Right cardiac atrium (tissue), 5 donors: ENCODE measurements around the gene TALDO1. TPM values are rescaled to one million over a fixed set of nuclear protein-coding genes. Genes with fewer than 3 reads are reported as not detected.

Experiments used
- ATAC-seq, 2 donors: fragments of 200-7000 bp; cut with Tn5 transposase; one replicate each; pipeline versions ENCODE4 v1.8.0 to v1.9.1; 2020; ENCODE audit warnings: moderate library complexity in 2 of 2, mild to moderate bottlenecking in 1 of 2
- DNase-seq, 3 donors: peaks; one replicate each; pipeline ENCODE4 v3.0.0-alpha.2; 2020
- H3K27ac ChIP-seq: one replicate; pipeline ENCODE4 v1.5.1; 2013; ENCODE audit warnings: mild to moderate bottlenecking, low read length, control low read depth, moderate library complexity
- H3K27me3 ChIP-seq: one replicate; pipeline ENCODE4 v1.6.1; 2013; ENCODE audit not compliant: control insufficient read depth, insufficient read depth
- H3K4me1 ChIP-seq: one replicate; pipeline ENCODE4 v1.6.1; 2013; ENCODE audit warnings: low read length; ENCODE audit not compliant: control insufficient read depth, insufficient read depth
- H3K4me3 ChIP-seq: one replicate; pipeline ENCODE4 v1.5.1; 2013; ENCODE audit warnings: low read length, control low read depth
- H3K9me3 ChIP-seq: one replicate; pipeline ENCODE4 v1.6.1; 2013; ENCODE audit warnings: low read length; ENCODE audit not compliant: control insufficient read depth
- WGBS: extraction: QIAGEN DNeasy Blood & Tissue Kit; methylation state at CpG from one replicate; pipeline ENCODE4 v1.1.7; 2013; 5-methylcytosine and 5-hydroxymethylcytosine counted together
- intact Hi-C, 4 donors: fragments of 100-400 bp; cut with DNase I; formaldehyde crosslinking; loops; one replicate each; pipeline versions ENCODE4 v1.11.0 to v1.14.0; 2022 to 2023
- polyA plus RNA-seq: library from polyadenylated mRNA; stranded (reverse); fragments of 200-250 nt; gene quantifications from one replicate; pipeline ENCODE4 v1.2.3, GENCODE V29; 2013
- total RNA-seq, 4 donors: library from RNA; stranded (reverse); fragmentation: NEBNext Ultra II Directional; extraction: Animal tissue kit (Norgen Biotek cat#: 25700); gene quantifications; one replicate each; pipeline ENCODE4 v1.2.1, GENCODE V29; 2021
- donor health status: healthy with polysubstance abuse.
- donor health status: DM: no; HTN: yes; CAD: no.
- donor health status: DM: no; HTN: no; CAD: no.
- donor health status: DM: no; HTN: yes; CAD: no; lungs with severe emphysema.
- donor health status: DM: yes; HTN: yes; CAD: no.

TALDO1 gene
- total and polyA plus RNA-seq, 5 donors, result 82.3 to 99.9 (median 94.7) TPM

DNA sequence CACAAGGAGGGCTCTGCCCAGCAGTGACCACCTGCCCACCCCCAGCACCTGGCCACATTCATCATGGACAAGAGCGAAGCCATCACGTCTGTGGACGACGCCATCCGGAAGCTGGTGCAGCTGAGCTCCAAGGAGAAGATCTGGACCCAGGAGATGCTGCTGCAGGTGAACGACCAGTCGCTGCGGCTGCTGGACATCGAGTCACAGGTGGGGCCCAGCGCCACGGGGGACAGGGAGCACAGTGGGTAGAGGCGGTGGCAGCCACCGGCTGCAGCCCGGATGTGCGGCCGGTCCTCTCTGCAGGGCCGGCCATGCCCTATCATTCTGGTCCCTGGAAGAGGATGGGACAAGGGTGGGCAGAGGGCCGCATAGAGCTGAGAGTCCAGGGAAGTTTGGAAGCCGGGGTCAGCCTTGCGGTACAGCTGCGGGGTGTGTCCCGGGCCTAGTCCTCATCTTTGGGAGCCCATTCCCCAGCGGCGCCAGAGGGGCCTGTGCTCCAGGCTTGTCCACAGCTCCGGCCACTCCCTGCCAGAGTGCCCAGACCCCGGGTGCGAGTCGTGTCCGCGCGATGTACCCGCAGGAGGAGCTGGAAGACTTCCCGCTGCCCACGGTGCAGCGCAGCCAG lies 27.1 kb upstream of the TALDO1 start:
- DNase-seq (peak in 1 of 3 donors; percentile 49), ATAC-seq (no peak)
- WGBS, result 61% methylated on average over 35 of the region's 35 CpGs
- Histone ChIP-seq H3K4me3 (no peak overlapping the region), H3K27me3 (no peaks in the 10 kb centered on the region), H3K4me1 (no peaks in the 10 kb centered on the region), H3K9me3 (no peaks in the 10 kb centered on the region), H3K27ac (no peak overlapping the region)
- intact Hi-C loops, result loop anchor here (5.0 to 10.0 kb wide), 3 partner anchors 55 to 165 kb away; no protein-coding TSS in a partner anchor

DNA sequence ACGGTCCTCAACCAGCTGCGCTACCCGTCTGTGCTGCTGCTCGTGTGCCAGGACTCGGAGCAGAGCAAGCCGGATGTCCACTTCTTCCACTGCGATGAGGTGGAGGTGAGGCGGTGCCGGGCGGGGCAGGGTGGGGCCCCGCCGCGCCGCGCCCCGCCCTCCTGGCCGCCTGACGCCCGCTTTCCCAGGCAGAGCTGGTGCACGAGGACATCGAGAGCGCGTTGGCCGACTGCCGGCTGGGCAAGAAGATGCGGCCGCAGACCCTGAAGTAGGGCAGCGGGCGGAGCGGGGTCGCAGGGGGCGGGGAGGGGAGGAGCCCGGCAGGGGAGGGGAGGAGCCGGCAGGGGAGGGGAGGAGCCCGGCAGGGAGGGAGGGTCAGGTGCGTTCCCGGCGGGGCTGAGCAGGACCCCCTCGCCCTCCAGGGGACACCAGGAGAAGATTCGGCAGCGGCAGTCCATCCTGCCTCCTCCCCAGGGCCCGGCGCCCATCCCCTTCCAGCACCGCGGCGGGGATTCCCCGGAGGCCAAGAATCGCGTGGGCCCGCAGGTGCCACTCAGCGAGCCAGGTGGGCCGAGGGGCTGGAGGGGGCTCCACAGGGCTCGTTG lies 26.5 kb upstream of the TALDO1 start:
- Histone ChIP-seq H3K4me1 (no peaks in the 10 kb centered on the region), H3K4me3 (peak overlapping the region; percentile 5), H3K27me3 (no peaks in the 10 kb centered on the region), H3K27ac (no peak overlapping the region), H3K9me3 (no peaks in the 10 kb centered on the region)
- ATAC-seq (peak in 1 of 2 donors; percentile 57), DNase-seq (peak; percentile 48 to 81 (median 63))
- 5% methylated on average over 52 of the region's 53 CpGs for WGBS
- intact Hi-C loops, result loop anchor here (5.0 to 10.0 kb wide), 3 partner anchors 56 to 166 kb away; no protein-coding TSS in a partner anchor

DNA sequence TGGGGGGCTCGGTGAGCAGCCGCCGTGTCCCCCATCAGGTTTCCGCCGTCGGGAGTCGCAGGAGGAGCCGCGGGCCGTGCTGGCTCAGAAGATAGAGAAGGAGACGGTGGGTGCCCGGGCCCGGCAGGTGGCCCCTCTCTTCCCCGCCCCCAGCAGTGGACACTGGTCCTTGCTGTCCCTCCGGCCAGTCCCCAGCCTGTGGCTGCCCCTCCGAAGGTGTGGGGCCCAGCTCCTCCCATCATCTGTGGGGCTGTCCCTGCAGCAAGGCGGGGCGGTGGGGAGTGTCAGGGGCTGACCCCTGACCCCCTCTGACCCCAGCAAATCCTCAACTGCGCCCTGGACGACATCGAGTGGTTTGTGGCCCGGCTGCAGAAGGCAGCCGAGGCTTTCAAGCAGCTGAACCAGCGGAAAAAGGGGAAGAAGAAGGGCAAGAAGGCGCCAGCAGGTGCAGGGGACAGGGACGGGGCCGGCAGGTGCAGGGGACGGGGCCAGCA lies 26.0 kb upstream of the TALDO1 start:
- no peak for ATAC-seq
- 23% methylated on average over 28 of the region's 28 CpGs for WGBS
- peak in 1 of 3 donors; percentile 54 for DNase-seq
- Histone ChIP-seq H3K4me1 (peaks cover 2% of the 10 kb centered on the region), H3K27me3 (no peaks in the 10 kb centered on the region), H3K9me3 (no peaks in the 10 kb centered on the region), H3K4me3 (no peak overlapping the region), H3K27ac (no peak overlapping the region)
- intact Hi-C loops, result loop anchor here (5.0 to 10.0 kb wide), 3 partner anchors 56 to 166 kb away; no protein-coding TSS in a partner anchor

DNA sequence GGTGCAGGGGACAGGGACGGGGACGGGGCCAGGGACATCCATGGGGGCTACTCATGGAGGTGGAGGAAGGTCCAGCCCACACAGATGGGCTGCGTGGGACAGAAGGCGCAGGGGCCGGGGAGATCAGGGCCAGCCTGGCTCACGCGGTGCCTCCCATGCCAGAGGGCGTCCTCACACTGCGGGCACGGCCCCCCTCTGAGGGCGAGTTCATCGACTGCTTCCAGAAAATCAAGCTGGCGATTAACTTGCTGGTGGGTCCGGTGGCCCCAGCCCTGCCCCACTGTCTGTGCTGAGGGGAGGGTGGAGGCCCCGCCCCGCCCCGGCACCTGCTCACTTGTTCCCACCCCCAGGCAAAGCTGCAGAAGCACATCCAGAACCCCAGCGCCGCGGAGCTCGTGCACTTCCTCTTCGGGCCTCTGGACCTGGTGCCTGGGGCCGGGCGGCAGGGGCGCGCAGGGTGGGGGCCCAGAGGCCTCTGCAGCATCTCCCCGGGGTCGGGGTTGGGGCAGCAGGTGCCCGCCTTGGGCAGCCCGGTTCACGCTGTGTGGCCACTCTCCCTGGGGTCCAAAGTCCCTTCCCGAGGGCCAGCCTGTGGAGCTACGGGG lies 25.4 kb upstream of the TALDO1 start:
- H3K4me1 ChIP-seq, result peaks cover 2% of the 10 kb centered on the region
- intact Hi-C loops, result loop anchor here (5.0 to 10.0 kb wide), 3 partner anchors 57 to 167 kb away; no protein-coding TSS in a partner anchor
- no peaks in the 10 kb centered on the region for H3K9me3 ChIP-seq
- no peaks in the 10 kb centered on the region for H3K27me3 ChIP-seq
- 31% methylated on average over 33 of the region's 33 CpGs for WGBS
- no peak overlapping the region for H3K4me3 ChIP-seq
- DNase-seq, result peak in 2 of 3 donors; percentile 58 to 76
- no peak overlapping the region for H3K27ac ChIP-seq
- ATAC-seq, result no peak

DNA sequence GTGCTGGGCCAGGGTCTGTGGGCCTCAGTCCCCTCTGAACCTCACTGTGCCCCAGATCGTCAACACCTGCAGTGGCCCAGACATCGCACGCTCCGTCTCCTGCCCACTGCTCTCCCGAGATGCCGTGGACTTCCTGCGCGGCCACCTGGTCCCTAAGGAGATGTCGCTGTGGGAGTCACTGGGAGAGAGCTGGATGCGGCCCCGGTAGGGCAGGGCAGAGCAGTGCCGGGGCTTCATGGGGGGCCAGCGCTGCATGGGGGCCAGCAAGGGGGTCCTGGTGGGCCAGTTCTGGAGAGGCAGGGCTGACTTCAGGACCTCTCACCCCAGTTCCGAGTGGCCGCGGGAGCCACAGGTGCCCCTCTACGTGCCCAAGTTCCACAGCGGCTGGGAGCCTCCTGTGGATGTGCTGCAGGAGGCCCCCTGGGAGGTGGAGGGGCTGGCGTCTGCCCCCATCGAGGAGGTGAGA lies 24.9 kb upstream of the TALDO1 start:
- H3K27me3 ChIP-seq, result no peaks in the 10 kb centered on the region
- WGBS, result 64% methylated on average over 20 of the region's 20 CpGs
- intact Hi-C loops, result loop anchor here (5.0 to 10.0 kb wide), 3 partner anchors 58 to 168 kb away; no protein-coding TSS in a partner anchor

DNA sequence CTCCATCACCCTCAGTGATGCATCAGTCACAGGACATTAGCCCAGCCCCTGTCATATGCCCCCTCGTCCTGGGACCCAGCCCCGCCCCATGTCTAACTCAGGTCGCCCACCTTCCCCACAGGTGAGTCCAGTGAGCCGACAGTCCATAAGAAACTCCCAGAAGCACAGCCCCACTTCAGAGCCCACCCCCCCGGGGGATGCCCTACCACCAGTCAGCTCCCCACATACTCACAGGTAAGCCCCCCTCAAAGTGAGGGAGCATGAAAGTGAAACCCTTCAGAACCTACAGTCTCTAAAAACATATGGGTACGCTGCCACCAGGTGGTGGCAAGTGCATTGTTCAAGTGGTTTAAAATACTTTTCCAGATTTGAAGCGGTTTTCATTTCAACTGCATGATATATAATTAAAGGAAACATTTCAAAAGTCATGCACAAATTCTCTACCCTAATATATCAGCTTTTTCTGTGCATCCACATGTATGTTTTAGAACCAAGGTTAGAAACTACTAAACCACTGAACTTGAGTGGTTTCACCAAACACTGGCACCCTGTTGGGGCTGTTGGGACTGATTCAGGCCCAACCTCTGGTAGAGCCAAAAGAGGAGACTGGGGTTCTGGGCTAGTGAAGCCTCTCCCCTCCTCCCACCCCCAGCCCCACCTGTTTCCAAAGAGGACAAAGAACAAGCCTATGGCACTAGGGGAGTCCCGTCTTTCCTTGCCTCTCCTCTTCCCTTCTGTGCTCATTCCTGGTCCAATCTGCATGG lies 24.0 kb upstream of the TALDO1 start:
- Histone ChIP-seq H3K9me3 (no peaks in the 10 kb centered on the region), H3K4me3 (no peak overlapping the region), H3K27me3 (no peaks in the 10 kb centered on the region), H3K27ac (no peak overlapping the region), H3K4me1 (peaks cover 2% of the 10 kb centered on the region)
- DNase-seq (peak in 2 of 3 donors; percentile 57 to 74), ATAC-seq (no peak)
- intact Hi-C loops, result loop anchor here (5.0 to 10.0 kb wide), 3 partner anchors 59 to 169 kb away; no protein-coding TSS in a partner anchor
- WGBS, result 43% methylated on average over 8 of the region's 8 CpGs

More for the DNA sequence above, 24.9 kb upstream of the TALDO1 start:
- Histone ChIP-seq H3K4me1 (peaks cover 2% of the 10 kb centered on the region), H3K4me3 (no peak overlapping the region), H3K27ac (no peak overlapping the region), H3K9me3 (no peaks in the 10 kb centered on the region)
- DNase-seq (peak in 1 of 3 donors; percentile 51), ATAC-seq (no peak)

DNA sequence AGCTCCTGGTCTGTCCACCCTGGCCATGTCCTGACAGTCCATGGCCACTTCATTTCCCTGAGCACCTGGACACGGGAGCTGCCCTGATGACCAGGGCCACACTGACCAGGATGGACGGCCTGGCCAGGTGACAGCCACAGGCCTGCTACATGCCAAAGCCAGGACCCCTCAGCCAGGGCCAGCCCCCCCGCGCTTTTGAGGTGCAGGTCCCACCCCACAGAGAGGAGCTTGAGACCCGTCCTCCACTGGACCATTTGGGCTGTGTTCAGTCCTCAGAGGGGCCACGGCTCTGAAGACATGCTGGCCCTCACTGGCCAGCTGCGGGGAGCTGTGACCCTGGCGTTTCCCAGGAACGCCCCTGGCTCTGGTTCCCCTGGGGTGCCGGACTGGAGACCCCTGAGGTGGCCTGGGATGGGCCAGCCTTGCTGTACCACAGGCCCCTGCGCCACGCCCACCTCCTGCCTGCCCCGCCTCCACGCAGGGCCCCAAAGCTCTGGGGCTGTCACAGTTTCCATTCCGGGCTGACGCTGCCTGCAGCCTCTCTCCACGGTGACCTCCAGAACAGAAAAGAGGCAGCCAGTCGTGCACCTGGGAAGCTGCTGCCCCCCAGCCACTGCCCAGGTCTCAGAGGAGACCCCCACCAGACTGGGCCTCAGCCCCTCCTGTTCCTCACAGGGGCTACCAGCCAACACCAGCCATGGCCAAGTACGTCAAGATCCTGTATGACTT lies 23.1 kb upstream of the TALDO1 start:
- 62% methylated on average over 19 of the region's 19 CpGs for WGBS
- H3K4me1 ChIP-seq, result peaks cover 2% of the 10 kb centered on the region
- no peaks in the 10 kb centered on the region for H3K27me3 ChIP-seq
- H3K9me3 ChIP-seq, result no peaks in the 10 kb centered on the region
- DNase-seq (peak in 2 of 3 donors; percentile 56 to 57), ATAC-seq (no peak)
- no peak overlapping the region for H3K4me3 ChIP-seq
- intact Hi-C loops, result loop anchor here (5.0 to 10.0 kb wide), 3 partner anchors 59 to 169 kb away; no protein-coding TSS in a partner anchor
- H3K27ac ChIP-seq, result no peak overlapping the region

DNA sequence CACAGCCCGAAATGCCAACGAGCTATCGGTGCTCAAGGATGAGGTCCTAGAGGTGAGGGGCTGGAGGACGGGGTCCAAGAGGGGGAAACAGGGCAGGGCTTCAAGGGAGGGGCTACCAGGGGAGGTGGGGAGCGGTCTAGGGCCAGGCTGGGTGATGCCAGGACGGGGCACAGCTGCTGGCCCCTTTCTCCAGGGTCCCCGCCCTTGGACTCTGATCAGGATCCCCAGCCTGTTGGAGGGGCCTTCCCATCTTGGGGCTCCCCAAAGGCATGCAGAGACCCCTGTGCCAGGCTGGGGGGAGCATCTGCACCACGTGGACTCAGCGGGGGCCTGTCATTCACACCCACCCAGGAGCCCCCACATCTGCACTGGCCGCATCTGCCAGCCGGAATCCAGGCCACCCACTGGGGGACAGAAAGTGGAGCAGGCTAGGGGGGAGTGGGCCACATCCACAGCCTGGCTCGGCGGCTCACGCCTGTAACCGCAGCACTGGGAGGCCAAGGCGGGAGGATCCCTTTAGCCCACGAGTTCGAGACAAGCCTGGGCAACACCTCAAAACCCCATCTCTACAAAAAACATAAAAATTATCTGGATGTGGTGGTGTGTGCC lies 22.4 kb upstream of the TALDO1 start:
- Histone ChIP-seq H3K4me3 (no peak overlapping the region), H3K27me3 (no peaks in the 10 kb centered on the region), H3K9me3 (no peaks in the 10 kb centered on the region), H3K4me1 (peaks cover 2% of the 10 kb centered on the region), H3K27ac (no peak overlapping the region)
- DNase-seq (peak in 1 of 3 donors; percentile 47), ATAC-seq (no peak)
- intact Hi-C loops, result loop anchor here (5.0 to 10.0 kb wide), 4 partner anchors 60 to 173 kb away; no protein-coding TSS in a partner anchor
- WGBS, result 62% methylated on average over 18 of the region's 18 CpGs

DNA sequence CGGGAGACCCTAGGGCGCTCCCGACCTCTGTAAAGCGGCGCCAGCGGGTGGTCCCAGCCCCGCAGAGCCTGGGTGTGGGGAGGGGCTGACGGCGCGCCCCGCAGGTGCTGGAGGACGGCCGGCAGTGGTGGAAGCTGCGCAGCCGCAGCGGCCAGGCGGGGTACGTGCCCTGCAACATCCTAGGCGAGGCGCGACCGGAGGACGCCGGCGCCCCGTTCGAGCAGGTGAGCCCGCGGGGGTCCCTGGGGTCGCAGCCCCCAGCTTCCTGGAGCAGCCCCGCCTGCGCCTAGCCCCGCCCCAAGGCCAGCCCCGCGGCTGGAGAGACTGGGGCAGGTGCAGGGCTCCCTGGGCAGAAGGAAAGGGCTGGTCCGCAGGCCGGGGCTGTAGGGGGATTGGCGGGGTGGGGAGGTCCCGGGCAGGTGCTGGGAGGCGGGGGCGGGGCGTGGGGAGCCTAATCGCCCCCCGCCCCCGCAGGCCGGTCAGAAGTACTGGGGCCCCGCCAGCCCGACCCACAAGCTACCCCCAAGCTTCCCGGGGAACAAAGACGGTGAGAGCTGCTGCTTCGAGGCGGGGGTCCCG lies 21.6 kb upstream of the TALDO1 start:
- DNase-seq, result peak in 2 of 3 donors; percentile 51 to 61

More for the DNA sequence above, 21.6 kb upstream of the TALDO1 start:
- 5% methylated on average over 53 of the region's 53 CpGs for WGBS
- H3K4me1 ChIP-seq, result peaks cover 2% of the 10 kb centered on the region
- H3K27ac ChIP-seq, result no peak overlapping the region
- H3K27me3 ChIP-seq, result no peaks in the 10 kb centered on the region
- intact Hi-C loops, result loop anchor here (2.0 to 10.0 kb wide), 4 partner anchors 61 to 173 kb away; no protein-coding TSS in a partner anchor
- peak overlapping the region; percentile 17 for H3K4me3 ChIP-seq
- H3K9me3 ChIP-seq, result no peaks in the 10 kb centered on the region
- no peak for ATAC-seq
